HG03097 (cell line): ENCODE data around the gene POPDC2.
"Not testable (repeated sequence)": the region's sequence is repeated elsewhere in the genome, so short reads cannot be mapped to it uniquely, and the experiment has no call there.

Source experiments
- ATAC-seq: cut with Tn5 transposase; IDR thresholded peaks from one replicate; pipeline ENCODE4 v1.9.1; 2021; ENCODE audit not compliant: unreplicated experiment, low FRiP score

Gene POPDC2

GRCh38 chr3:119620899-119621298 lies 39.5 kb downstream of the POPDC2 start:
- ATAC-seq, result no peak

GRCh38 chr3:119619094-119619493 lies 41.3 kb downstream of the POPDC2 start:
- ATAC-seq, result no peak

GRCh38 chr3:119616056-119616455 lies 44.3 kb downstream of the POPDC2 start:
- no peak for ATAC-seq

GRCh38 chr3:119613872-119614271 lies 46.5 kb downstream of the POPDC2 start:
- no peak for ATAC-seq

- no peak for ATAC-seq
Observed at GRCh38 chr3:119613201-119613600, 47.2 kb downstream of the POPDC2 start.

- no peak for ATAC-seq
Observed at GRCh38 chr3:119611664-119612063, 48.7 kb downstream of the POPDC2 start.

GRCh38 chr3:119609301-119609700 lies 51.1 kb downstream of the POPDC2 start:
- ATAC-seq, result no peak

GRCh38 chr3:119608405-119609000 lies 51.9 kb downstream of the POPDC2 start:
- ATAC-seq, result no peak

GRCh38 chr3:119604878-119605277 lies 55.5 kb downstream of the POPDC2 start:
- no peak for ATAC-seq

GRCh38 chr3:119602676-119603075 lies 57.7 kb downstream of the POPDC2 start:
- ATAC-seq, result no peak

- ATAC-seq, result no peak
Observed at GRCh38 chr3:119601154-119601553, 59.2 kb downstream of the POPDC2 start.

GRCh38 chr3:119600732-119601131 lies 59.7 kb downstream of the POPDC2 start:
- peak; percentile 50 for ATAC-seq

GRCh38 chr3:119599558-119600174 lies 60.7 kb downstream of the POPDC2 start:
- no peak for ATAC-seq

- peak; percentile 42 for ATAC-seq
Observed at GRCh38 chr3:119598410-119599098, 61.8 kb downstream of the POPDC2 start.

GRCh38 chr3:119597548-119598288 lies 62.7 kb downstream of the POPDC2 start, which contains the start of gene PLA1A:
Gene PLA1A (plus strand): TSS chr3:119597885. CDS start chr3:119597914, 29 bp downstream.
- no peak for ATAC-seq

GRCh38 chr3:119596398-119596797 lies 64.0 kb downstream of the POPDC2 start:
- no peak for ATAC-seq

- no peak for ATAC-seq
Observed at GRCh38 chr3:119595639-119596334, 64.6 kb downstream of the POPDC2 start.

- ATAC-seq, result not testable (repeated sequence)
Observed at GRCh38 chr3:119594929-119595328, 65.5 kb downstream of the POPDC2 start.

GRCh38 chr3:119594066-119594465 lies 66.3 kb downstream of the POPDC2 start:
- no peak for ATAC-seq

GRCh38 chr3:119592861-119593260 lies 67.5 kb downstream of the POPDC2 start:
- no peak for ATAC-seq
